GM21619 (cell line): ENCODE data around the gene CLEC16A.
A peak's percentile ranks its signal among the peaks of the same experiment; 100 is the strongest.

Experiments
- ATAC-seq: cut with Tn5 transposase; IDR thresholded peaks from one replicate; pipeline ENCODE4 v1.9.1; 2021; ENCODE audit not compliant: unreplicated experiment

CLEC16A gene

DNA sequence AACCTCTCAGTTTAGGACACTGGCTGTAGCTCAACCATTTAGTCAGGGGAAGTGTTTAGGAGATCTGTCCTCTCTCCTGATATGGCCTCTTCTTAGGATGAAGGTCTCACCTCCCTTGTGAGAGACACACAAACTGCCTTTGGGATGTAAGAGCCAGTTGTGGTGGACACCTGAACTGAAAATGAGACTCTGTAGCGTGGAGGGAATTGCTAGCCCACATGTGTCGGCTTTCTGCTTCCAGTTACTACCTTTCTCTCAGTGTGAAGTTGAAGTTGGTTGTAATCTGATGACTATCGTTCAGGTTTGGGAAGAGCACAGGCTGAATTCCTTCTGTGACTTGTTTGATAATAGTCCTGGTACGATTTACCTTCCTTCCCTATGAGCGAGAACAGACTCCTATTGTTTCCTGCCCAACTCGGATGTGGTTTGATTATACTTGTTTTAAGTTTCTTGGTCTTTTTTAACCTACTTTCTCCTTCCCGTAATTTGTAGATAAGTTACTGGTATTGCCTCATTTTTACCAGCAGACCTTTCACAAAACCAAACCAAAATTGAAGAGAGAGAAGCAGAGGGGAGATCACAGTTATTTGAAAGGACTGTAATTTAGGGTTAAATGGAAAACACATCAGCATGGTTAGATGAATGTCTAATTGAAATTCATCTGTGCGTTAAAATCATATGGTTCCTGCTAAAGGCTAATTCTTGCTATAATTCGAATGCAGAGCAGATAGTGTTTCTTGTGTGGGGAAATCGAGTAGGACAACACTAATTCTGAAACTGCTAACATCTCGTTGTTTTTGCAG, 43.2 kb downstream of the CLEC16A start:
- no peak for ATAC-seq

DNA sequence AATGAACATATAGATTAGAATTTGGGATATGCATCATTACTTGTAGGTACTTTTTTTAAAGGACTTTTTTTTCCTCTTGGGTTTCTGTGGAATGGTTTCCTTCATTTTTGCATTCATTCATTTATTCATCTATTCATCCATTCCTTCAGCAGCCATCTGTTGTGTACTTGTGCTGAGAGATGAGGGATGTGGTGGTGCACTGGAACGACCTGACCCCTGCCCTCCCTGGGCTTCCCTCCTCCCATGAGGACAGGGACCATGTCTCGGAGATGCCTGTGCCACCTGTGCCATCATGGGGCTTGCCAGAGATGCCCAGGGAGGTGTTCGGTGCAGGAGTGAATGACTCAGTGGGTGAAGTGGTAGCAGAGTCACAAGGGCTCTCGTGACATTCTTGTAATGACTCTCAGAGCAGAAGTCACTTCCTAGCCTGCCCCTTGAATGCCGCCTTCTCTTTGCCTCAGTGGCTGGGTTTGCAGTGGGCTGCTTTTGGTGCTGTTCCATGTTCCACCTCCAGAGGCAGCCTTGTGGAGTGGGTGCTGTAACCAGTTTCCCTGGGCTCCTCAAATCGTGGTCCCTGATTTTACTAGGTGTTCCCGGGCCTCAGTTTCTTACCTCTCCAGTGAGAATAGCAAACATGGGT, 43.9 kb downstream of the CLEC16A start:
- peak; percentile 55 for ATAC-seq

DNA sequence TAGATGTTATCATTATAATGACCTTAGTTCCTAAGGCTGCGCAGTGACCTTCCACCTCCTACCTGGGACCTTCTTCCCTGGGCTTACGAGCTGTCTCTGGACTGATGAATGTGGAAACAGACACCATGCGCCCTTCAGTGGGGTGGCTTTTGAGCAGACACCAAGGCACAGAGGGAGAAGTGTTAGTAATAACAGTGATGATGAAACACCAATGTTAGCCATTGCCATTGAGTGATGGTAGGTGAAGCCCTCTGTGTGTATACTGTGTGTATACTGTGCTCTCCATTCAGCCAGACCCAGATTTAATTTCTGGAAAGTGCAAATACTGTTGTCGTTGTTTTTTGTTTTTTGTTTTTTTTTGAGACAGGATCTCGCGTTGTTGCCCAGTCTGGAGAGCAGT, 44.5 kb downstream of the CLEC16A start:
- ATAC-seq, result no peak

DNA sequence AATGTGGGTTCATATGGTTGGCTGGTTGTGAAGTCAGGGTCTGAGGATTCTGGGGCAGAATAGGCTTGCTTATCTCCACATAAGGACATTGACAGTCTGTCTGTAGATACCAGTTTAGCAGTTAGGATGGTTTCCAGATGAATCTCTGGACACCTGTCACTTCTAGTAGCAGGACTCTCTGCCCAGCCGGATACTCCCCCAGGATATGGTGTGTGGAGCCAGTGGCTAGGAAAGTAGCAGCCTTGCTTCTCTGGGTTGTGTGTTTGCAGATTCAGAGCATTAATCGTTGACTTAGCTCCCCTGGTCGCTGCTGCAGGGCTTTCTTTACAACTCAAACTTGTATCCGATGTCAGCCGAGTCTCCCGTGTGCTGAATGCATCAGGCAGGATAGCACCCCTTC, 45.2 kb downstream of the CLEC16A start:
- ATAC-seq, result no peak

DNA sequence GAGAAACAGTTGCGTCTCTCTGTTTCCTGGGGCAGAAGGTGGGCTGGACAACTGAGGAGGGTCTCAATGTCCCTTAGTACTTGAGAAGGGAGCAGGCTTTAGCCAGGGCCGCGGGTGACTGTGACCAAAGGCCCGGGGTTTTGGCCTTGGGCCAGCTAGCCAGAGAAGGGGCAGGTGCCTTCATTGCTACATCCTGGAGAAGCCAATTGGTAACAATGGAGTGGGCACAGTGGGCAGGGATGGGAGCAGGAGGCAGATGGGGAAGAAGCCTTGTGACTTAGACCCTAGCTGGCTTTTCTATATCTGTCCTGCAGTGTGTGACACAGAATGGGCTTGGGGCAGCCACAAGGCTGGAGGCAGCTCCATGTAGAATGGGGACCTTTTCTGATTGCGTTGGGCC, 46.0 kb downstream of the CLEC16A start:
- no peak for ATAC-seq

DNA sequence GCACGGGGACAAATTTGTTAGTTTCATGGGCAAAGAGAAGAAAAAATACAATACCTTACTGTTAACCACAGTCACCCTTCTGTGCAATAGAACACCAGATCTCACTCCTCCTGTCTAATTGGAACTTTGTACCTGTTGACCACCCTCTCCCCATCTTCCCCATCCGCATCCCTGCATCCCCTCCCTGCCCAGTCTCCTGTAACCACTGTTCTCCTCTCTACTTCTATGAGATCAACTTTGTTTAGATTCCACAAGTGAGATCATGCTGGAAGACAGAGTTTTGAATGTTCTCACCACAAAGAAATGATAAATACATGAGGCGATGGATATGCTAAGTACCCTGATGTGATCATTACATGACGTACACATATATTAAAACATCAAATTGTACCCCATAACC, 47.7 kb downstream of the CLEC16A start:
- no peak for ATAC-seq

DNA sequence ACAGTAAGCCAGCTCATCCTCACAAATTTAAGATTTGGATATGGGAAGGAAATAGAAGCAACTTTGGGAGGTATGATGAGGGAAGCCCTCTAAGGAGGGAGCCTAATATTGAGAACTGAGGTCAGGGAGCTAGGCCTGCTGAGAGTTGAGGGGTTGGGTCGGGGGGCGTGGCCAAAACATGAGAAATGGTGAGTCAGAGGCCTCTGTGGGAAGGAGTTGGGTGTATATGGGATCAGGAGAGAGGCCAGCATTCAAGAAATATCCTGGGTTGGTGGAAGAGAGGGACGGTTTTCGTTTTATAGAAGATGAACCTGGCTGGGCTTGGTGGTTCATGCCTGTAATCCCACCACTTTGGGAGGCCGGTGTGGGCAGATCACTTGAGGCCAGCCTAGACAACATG, 48.4 kb downstream of the CLEC16A start:
- ATAC-seq, result no peak

DNA sequence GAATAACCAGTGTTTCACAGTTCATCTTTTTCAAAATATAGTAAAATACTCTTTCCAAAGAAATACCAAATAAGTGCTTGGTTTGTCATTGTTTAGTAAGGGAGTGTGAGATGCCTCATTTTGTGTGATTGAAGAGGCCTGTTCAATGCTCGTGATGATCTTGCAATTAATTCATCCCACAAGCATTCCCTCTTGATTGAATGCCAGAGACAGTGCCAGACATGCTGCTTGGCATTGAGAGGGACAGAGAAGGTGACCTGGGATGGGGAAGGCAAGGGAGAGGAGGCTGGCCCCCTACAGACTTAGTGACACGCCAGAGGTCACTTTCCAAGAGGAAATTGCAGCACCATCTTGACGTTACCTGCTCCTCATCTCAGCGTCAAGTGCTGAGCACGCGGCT, 49.3 kb downstream of the CLEC16A start:
- no peak for ATAC-seq

DNA sequence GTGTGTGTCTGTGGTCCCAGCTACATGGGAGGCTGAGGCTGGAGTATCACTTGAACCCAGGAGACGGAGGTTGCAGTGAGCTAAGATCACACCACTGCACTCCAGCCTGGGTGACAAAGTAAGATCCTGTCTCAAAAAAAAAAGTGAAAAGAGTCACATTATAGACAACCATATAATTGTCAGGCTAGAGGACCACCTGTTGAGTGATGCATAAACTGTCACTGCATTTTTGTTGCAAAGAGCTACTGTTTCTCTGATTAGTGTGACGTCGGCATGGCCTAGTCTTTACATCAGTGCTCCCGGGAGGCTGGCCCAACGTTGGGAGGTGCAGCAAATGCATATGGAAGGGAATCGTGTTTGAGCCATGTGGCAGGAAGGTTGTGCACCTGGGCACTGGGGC, 50.2 kb downstream of the CLEC16A start:
- ATAC-seq, result no peak

DNA sequence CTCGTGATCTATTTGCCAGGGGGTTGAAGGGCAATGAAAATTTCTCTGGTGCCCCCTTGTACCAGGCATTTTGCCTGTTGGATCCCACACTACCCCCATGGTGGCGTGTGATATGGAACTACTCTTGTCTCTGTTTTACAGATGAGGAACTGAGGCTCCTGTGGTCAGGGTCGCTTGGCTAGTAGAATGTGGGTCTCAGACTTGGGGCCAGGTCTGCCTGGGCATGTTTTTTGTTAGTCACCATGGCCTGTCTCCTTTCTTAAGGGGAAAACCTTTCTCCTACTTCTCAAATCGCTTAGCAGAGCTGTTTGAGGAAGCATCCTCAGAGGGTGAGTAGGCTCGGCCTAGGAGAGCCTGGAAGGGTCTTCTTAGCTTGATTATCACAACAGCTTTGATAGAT, 51.2 kb downstream of the CLEC16A start:
- ATAC-seq, result no peak

DNA sequence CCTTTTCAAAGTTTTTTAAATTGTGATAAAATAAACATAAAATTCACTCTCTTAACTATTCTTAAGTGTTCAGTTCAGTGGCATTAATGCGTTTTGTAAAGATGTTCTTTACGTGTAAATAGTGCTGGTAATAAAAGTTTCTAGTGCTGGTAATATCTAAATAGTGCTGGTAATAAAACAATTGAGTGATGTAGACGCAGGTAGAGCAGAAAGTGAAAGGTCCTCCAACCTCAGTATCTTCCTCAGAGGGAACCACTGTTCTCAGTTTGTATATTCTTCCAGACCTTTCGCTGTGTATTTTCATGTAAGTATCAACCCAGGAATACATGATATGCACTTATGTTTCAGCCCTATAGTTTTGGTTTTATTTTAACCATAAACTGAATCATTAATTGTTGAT, 53.1 kb downstream of the CLEC16A start:
- no peak for ATAC-seq

DNA sequence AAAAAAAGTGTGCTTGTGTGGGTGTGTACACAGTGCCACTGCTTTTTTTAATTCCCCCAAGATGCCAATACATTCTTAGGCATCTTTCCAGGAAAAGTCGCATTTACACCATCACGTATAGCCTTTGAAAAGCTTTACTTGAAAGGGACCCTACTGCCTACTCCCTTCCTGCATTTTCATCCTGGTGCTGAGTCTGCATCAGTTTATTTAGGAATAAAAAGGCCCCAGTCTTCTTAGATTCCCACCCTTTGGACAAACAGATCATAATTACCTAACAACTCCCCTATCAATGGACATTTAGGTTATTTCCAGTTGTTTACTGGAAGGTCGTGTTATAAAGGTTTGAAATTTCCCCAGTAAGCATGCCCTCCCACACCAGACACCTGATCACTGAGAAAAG, 54.9 kb downstream of the CLEC16A start:
- no peak for ATAC-seq

DNA sequence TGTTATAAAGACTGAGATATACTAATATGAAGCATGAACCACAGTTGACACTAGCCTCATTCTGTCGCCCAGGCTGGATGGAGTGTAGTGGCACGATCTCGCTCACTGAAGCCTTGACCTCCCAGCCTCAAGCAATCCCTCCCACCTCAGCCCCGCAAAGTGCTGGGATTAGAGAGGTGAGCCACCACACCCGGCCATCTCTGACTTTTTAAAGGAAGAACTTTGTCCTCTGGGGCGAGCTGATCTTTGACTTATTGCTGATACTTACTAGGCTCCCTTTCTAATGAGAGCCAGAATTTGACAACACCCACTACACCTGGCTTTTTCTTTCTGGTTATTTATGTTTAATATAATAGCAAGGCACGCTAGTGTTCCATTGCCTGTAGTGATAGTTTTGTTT, 57.2 kb downstream of the CLEC16A start:
- ATAC-seq, result no peak

DNA sequence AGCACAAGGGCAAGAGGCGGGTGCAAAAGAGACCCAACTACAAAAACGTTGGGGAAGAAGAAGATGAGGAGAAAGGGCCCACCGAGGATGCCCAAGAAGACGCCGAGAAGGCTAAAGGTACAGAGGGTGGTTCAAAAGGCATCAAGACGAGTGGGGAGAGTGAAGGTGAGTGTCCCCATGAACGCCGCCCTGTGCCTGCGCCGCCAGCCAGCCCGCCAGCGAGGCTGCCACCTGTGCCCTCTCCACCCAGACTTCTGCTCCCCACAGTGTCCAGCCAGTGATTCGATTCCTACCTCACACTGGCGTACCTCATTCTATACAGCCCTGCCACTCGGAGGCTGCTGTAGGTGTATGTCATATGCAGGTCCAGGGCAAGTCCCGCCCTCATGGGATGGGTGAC, 58.8 kb downstream of the CLEC16A start:
- no peak for ATAC-seq

DNA sequence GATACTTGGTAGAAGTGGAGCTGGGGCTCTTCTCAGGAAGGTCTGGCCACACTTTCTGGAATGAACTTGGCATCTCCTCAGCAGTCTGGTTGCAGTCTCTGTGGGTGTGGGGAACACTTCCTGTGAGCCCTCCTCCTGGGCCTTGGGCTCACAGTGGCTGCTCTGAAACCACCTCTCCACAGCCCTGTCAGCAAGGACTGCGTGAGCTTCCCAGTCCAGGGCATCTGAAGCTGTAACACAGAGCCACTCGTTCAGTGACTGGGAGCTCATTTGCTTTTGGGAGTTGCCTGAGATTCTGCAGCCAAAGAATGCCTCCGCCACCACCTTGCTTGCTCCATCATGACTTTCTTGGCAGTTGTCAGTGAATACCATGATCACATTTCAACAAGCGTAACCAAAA, 60.0 kb downstream of the CLEC16A start:
- no peak for ATAC-seq

DNA sequence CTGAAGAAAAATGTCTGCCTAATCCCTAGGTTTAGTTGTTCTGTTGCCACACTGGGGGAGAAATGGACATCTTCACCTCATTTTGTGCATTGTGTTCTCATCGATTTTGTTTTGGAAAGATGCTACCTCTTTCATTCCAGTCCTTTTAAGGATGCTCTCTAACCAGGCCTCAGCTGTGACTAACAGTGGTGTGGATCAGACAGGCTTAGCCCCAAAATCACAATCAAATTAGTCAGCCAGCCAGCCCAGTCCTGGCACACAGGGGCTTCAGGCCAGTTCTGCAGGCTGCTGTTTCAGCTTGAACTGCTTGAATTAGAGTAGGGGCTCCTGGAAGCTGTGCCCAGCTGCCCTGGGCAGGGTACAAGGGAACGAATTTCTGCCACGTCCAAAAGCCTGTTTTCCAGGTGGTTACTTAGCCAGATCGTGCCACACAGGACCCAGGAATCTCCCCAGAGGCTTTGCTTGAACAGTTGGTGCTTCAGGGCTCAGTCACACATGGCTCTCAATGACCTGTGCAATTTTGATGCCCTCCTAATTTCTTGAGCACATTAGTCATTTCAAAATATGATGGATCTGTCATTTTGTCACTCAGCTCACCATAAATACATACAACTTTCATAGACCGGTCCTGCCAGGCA, 60.7 kb downstream of the CLEC16A start:
- ATAC-seq, result no peak

DNA sequence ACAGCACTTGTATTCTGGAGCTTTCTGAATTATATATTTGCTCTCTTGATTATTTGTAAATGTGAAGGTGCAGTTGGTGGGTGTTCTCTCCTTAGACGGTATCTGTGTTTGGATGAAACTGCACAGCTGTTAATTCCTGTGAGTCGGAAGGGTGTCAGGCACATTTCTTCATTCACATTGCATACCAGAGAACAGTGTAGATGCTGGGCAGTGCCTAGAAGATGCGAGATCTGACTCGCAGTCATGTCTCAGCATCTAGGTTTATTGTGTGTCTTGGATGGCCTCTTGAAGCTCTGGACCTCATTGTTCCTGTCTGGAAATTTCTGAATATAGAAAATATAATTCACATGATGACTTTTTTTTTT, 61.2 kb downstream of the CLEC16A start:
- ATAC-seq, result no peak

DNA sequence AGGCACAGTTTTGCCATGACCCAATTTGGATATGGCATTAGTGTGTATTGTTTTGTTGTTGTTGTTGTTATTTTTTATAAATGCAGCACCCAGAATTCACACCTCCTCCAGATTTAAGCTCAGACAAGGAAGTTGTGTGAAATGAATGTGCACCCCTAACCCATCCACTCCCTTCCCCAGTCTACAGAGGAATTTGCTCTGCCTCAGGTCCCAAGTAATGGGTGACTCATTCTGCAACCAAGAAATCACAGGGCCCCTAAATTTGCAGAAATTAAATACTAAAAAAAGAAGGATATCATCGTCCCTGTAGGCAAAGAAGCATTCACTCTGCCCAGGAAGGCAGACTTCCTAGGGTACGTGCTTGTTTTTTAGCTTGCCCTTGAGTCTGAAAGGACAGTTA, 62.3 kb downstream of the CLEC16A start:
- ATAC-seq, result no peak

DNA sequence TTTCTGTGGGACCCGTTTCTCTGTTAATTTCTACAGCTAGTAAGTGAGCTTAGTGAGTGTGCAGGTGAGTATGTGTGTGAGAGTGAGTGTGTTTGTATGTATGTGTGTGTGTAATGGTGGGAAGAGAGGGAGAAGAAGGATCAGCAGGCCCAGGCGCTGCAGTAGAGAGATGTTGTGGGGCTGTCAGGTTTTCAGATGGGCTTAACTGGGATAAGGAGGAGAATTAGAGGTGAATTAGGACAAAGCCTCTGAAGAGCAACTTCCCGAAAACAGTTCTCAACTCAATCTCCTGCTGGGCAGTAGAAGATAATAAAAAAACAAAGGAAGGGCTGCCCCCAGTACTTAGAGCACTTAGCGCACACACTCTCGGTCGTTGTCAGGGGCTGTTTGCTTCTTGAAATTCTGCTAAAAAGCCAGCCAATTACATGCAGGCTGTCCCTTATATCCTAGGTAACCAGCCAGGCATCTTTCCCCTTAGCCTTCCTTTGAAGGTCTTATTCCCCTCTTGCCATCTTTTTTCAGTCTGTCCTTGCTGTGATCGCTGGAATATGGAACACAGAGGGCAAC, 63.4 kb downstream of the CLEC16A start:
- ATAC-seq, result no peak

DNA sequence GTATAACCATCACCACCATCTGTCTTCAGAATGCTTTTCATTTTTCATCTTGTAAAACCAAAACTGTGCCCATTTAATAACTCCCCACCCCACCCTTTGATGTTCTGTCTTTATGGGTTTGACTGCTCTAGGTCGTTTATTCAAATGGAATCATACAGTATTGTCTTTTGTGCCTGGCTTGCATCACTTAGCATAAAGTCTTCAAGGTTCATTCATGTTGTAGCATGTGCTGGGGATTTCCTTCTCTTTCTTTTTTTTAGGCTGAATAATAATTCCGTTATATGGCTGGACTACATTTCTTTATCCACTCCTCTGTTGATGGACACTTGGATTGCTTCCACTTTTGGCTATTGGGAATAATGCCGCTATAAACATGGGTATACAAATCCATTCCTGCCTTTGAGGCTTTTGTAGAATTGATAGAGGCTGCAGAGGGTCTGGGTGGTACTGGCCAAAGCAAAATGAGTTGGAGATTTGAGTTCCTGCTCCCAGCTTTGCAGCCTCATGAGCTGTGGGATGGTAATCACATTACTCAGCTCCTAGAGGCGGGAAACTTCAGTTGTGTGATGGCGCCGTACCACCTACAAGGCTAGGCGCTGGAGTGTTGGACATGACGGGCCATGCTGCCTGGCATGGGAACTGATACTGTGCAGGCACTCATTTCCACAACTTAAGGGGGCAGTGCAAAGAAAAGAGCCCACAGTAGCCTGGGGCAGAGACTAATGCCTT, 64.8 kb downstream of the CLEC16A start:
- no peak for ATAC-seq

DNA sequence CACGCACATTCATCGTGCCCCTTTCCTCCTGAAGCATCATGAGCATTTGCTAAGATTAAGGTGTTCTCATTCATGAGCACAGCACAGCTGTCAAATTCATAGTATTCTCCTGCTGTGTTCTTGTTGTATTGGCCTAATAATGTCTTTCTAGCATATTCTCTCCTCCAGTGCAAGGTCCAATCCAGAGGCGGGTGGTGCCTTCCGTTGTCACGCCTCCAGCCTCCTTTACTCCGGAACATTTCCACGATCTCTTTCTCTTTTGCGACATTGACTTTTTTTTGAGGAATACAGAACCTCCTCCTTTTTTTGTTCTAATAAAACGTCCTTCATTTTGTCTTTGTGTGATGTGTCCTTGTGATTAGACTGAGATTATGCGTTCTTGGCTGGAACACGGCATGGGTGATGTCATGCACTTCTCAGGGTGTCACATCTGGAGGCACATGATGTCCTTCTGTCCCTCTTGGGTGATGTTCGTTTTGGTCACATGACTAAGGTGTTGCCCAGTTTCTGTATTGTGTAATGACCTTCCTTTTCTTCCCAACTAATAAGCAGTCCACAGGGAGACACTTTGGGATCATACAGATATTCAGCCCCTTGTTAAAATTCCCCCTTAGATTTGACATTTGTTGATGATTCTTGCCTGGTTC, 66.3 kb downstream of the CLEC16A start:
- ATAC-seq, result no peak
